ENCODE measurements around the gene TRIM46.
"Not testable (repeated sequence)": the region's sequence is repeated elsewhere in the genome, so short reads cannot be mapped to it uniquely, and the experiment has no call there.

Gene TRIM46

GRCh38 chr1:155207806-155208540 is 34.3 kb downstream of the TRIM46 start, which contains the start of gene THBS3:
TSS of gene THBS3 (minus strand) at chr1:155207897. CDS start at chr1:155207876, 21 bp downstream.
- H3K4me3 ChIP-seq (ENCODE audit: low read depth, low read length): peak within 1 kb of the TSS; percentile 96
- TF ChIP-seq CTCF (IDR thresholded peaks at IDR 0.05; ENCODE audit: low read depth, low read length): no peak

- H3K4me3 ChIP-seq (ENCODE audit: low read depth, low read length): peak within 1 kb of the TSS; percentile 96
- TF ChIP-seq CTCF (IDR thresholded peaks at IDR 0.05; ENCODE audit: low read depth, low read length): no peak
Measured at GRCh38 chr1:155208541-155209311, 35.1 kb downstream of the TRIM46 start, which contains the start of gene MTX1. TSS of gene MTX1 (plus strand) at chr1:155208695. CDS start at chr1:155208805, 110 bp downstream.

- no peak for TF ChIP-seq CTCF (IDR thresholded peaks at IDR 0.05; ENCODE audit: low read depth, low read length)
- H3K4me3 ChIP-seq (ENCODE audit: low read depth, low read length): peak overlapping the region; percentile 96
Measured at GRCh38 chr1:155209312-155209721, 35.7 kb downstream of the TRIM46 start.

- H3K4me3 ChIP-seq (ENCODE audit: low read depth, low read length): no peak overlapping the region
Measured at GRCh38 chr1:155210314-155211104, 36.9 kb downstream of the TRIM46 start.

GRCh38 chr1:155211381-155212050 is 37.9 kb downstream of the TRIM46 start:
- not testable (repeated sequence) for H3K4me3 ChIP-seq (ENCODE audit: low read depth, low read length)

More at GRCh38 chr1:155210314-155211104, 36.9 kb downstream of the TRIM46 start:
- TF ChIP-seq CTCF (IDR thresholded peaks at IDR 0.05; ENCODE audit: low read depth, low read length): no peak

GRCh38 chr1:155212051-155212440 is 38.4 kb downstream of the TRIM46 start:
- H3K4me3 ChIP-seq (ENCODE audit: low read depth, low read length): not testable (repeated sequence)

GRCh38 chr1:155214702-155215101 is 41.1 kb downstream of the TRIM46 start:
- not testable (repeated sequence) for H3K4me3 ChIP-seq (ENCODE audit: low read depth, low read length)

GRCh38 chr1:155218854-155219591 is 45.4 kb downstream of the TRIM46 start:
- no peak for TF ChIP-seq CTCF (IDR thresholded peaks at IDR 0.05; ENCODE audit: low read depth, low read length)
- no peak overlapping the region for H3K4me3 ChIP-seq (ENCODE audit: low read depth, low read length)

Measured in WI38 (cell line).